ENCODE data around the gene GBX1.

The GBX1 gene

GRCh38 chr7:151126491-151127137 is 40.9 kb downstream of the GBX1 start:
- no peak for DNase-seq (ENCODE audit: low spot score)

GRCh38 chr7:151125846-151126481 is 41.5 kb downstream of the GBX1 start:
- no peak for DNase-seq (ENCODE audit: low spot score)

GRCh38 chr7:151125470-151125845 is 42.0 kb downstream of the GBX1 start:
- DNase-seq (ENCODE audit: low spot score), result no peak

GRCh38 chr7:151124899-151125399 is 42.5 kb downstream of the GBX1 start:
- DNase-seq (ENCODE audit: low spot score), result no peak

- no peak for DNase-seq (ENCODE audit: low spot score)
These were observed 43.0 kb downstream of the GBX1 start for GRCh38 chr7:151124481-151124880.

- DNase-seq (ENCODE audit: low spot score), result peak; percentile 99
These were observed 43.6 kb downstream of the GBX1 start for GRCh38 chr7:151123822-151124464.

GRCh38 chr7:151123158-151123821 is 44.2 kb downstream of the GBX1 start:
- no peak for DNase-seq (ENCODE audit: low spot score)

GRCh38 chr7:151122796-151123157 is 44.7 kb downstream of the GBX1 start:
- no peak for DNase-seq (ENCODE audit: low spot score)

GRCh38 chr7:151122276-151122675 is 45.2 kb downstream of the GBX1 start:
- DNase-seq (ENCODE audit: low spot score), result no peak

GRCh38 chr7:151121380-151122170 is 45.9 kb downstream of the GBX1 start:
- DNase-seq (ENCODE audit: low spot score), result no peak

- DNase-seq (ENCODE audit: low spot score), result no peak
These were observed 46.6 kb downstream of the GBX1 start for GRCh38 chr7:151120896-151121295.

- no peak for DNase-seq (ENCODE audit: low spot score)
These were observed 47.6 kb downstream of the GBX1 start for GRCh38 chr7:151119902-151120301.

- DNase-seq (ENCODE audit: low spot score), result no peak
These were observed 48.5 kb downstream of the GBX1 start for GRCh38 chr7:151119055-151119415.

GRCh38 chr7:151118108-151119054 is 49.1 kb downstream of the GBX1 start:
- DNase-seq (ENCODE audit: low spot score), result no peak

GRCh38 chr7:151117565-151117964 is 49.9 kb downstream of the GBX1 start:
- no peak for DNase-seq (ENCODE audit: low spot score)

GRCh38 chr7:151116603-151117440 is 50.7 kb downstream of the GBX1 start:
- DNase-seq (ENCODE audit: low spot score), result no peak

GRCh38 chr7:151115836-151116418 is 51.6 kb downstream of the GBX1 start:
- DNase-seq (ENCODE audit: low spot score), result no peak

GRCh38 chr7:151115121-151115835 is 52.2 kb downstream of the GBX1 start:
- DNase-seq (ENCODE audit: low spot score), result no peak

Measured in HuH-7.5 (cell line).